ENCODE measurements around the gene LMF2.

GRCh38 chr22:50522208-50522805 lies 14.8 kb upstream of the LMF2 start:
- TF ChIP-seq EZH2 (IDR thresholded peaks at IDR 0.05; ENCODE audit: low read depth) (no peak), CTCF (conservative IDR thresholded peaks at IDR 0.05) (no peak)
